Stimulated activated naive CD8-positive, alpha-beta T cell treated with anti-CD3 and anti-CD28 coated beads, Interleukin-15, Interleukin-2, amounts not matched to agents 100 ng/mL and 50 ng/mL, for 24 hours (primary cell): ENCODE results near the gene ACSL3.

ENCODE experiments used
- H3K27ac Mint-ChIP-seq: one replicate; pipeline ENCODE4 v1.8.0; 2021; ENCODE audit warnings: mild to moderate bottlenecking, mixed read lengths
- H3K27me3 Mint-ChIP-seq: one replicate; pipeline ENCODE4 v1.8.0; 2021; ENCODE audit warnings: mixed read lengths
- H3K36me3 Mint-ChIP-seq: one replicate; pipeline ENCODE4 v1.8.0; 2021; ENCODE audit warnings: low read depth, mixed read lengths
- H3K4me1 Mint-ChIP-seq: one replicate; pipeline ENCODE4 v1.8.0; 2021; ENCODE audit warnings: low read depth, mixed read lengths
- H3K4me3 Mint-ChIP-seq: one replicate; pipeline ENCODE4 v1.8.0; 2021; ENCODE audit warnings: mild to moderate bottlenecking, mixed read lengths
- H3K9me3 Mint-ChIP-seq: one replicate; pipeline ENCODE4 v1.8.0; 2021; ENCODE audit warnings: mixed read lengths

The ACSL3 gene

GRCh38 chr2:222860740-222861410, at the start of gene ACSL3:
TSS of gene ACSL3 (plus strand) at chr2:222861036. CDS start at chr2:222908773, 47,737 bp downstream.
- peak within 1 kb of the TSS; percentile 74 for H3K4me3 Mint-ChIP-seq
- no peaks in the 10 kb centered on the region for H3K36me3 Mint-ChIP-seq
- H3K9me3 Mint-ChIP-seq, result no peaks in the 10 kb centered on the region
- H3K27me3 Mint-ChIP-seq, result no peaks in the 10 kb centered on the region
- no peaks in the 10 kb centered on the region for H3K4me1 Mint-ChIP-seq
- peak within 1 kb of the TSS; percentile 94 for H3K27ac Mint-ChIP-seq

GRCh38 chr2:222811828-222812227, 49.0 kb upstream of the ACSL3 start:
- peaks cover 3% of the 10 kb centered on the region for H3K27me3 Mint-ChIP-seq
- H3K4me3 Mint-ChIP-seq, result no peak overlapping the region
- peaks cover 25% of the 10 kb centered on the region for H3K4me1 Mint-ChIP-seq
- peak overlapping the region; percentile 43 for H3K27ac Mint-ChIP-seq
- no peaks in the 10 kb centered on the region for H3K36me3 Mint-ChIP-seq
- H3K9me3 Mint-ChIP-seq, result no peaks in the 10 kb centered on the region

- peak overlapping the region; percentile 18 for H3K4me3 Mint-ChIP-seq
- H3K36me3 Mint-ChIP-seq, result no peaks in the 10 kb centered on the region
- H3K9me3 Mint-ChIP-seq, result no peaks in the 10 kb centered on the region
- peaks cover 25% of the 10 kb centered on the region for H3K4me1 Mint-ChIP-seq
- H3K27ac Mint-ChIP-seq, result peak overlapping the region; percentile 89
- no peaks in the 10 kb centered on the region for H3K27me3 Mint-ChIP-seq
These were observed 47.5 kb upstream of the ACSL3 start for GRCh38 chr2:222813177-222813843.

- Mint-ChIP-seq H3K4me1 (no peaks in the 10 kb centered on the region), H3K27me3 (peaks cover 9% of the 10 kb centered on the region), H3K4me3 (no peak overlapping the region), H3K36me3 (no peaks in the 10 kb centered on the region), H3K27ac (no peak overlapping the region), H3K9me3 (no peaks in the 10 kb centered on the region)
These were observed 41.0 kb upstream of the ACSL3 start for GRCh38 chr2:222819722-222820333.

- H3K4me1 Mint-ChIP-seq, result no peaks in the 10 kb centered on the region
- no peak overlapping the region for H3K4me3 Mint-ChIP-seq
- H3K9me3 Mint-ChIP-seq, result no peaks in the 10 kb centered on the region
- H3K27me3 Mint-ChIP-seq, result peaks cover 9% of the 10 kb centered on the region
- no peaks in the 10 kb centered on the region for H3K36me3 Mint-ChIP-seq
- H3K27ac Mint-ChIP-seq, result no peak overlapping the region
These were observed 37.5 kb upstream of the ACSL3 start for GRCh38 chr2:222823183-222823930.

GRCh38 chr2:222825031-222825430, 35.8 kb upstream of the ACSL3 start:
- no peak overlapping the region for H3K4me3 Mint-ChIP-seq

GRCh38 chr2:222827417-222827816, 33.4 kb upstream of the ACSL3 start:
- no peaks in the 10 kb centered on the region for H3K4me1 Mint-ChIP-seq
- H3K27ac Mint-ChIP-seq, result no peak overlapping the region
- peaks cover 4% of the 10 kb centered on the region for H3K27me3 Mint-ChIP-seq
- H3K4me3 Mint-ChIP-seq, result no peak overlapping the region
- no peaks in the 10 kb centered on the region for H3K9me3 Mint-ChIP-seq
- no peaks in the 10 kb centered on the region for H3K36me3 Mint-ChIP-seq

More at GRCh38 chr2:222825031-222825430, 35.8 kb upstream of the ACSL3 start:
- Mint-ChIP-seq H3K36me3 (no peaks in the 10 kb centered on the region), H3K27ac (no peak overlapping the region), H3K27me3 (peaks cover 1% of the 10 kb centered on the region), H3K9me3 (no peaks in the 10 kb centered on the region), H3K4me1 (no peaks in the 10 kb centered on the region)

- H3K36me3 Mint-ChIP-seq, result no peaks in the 10 kb centered on the region
- H3K27ac Mint-ChIP-seq, result no peak overlapping the region
- no peaks in the 10 kb centered on the region for H3K4me1 Mint-ChIP-seq
- H3K27me3 Mint-ChIP-seq, result peaks cover 8% of the 10 kb centered on the region
- H3K9me3 Mint-ChIP-seq, result no peaks in the 10 kb centered on the region
- no peak overlapping the region for H3K4me3 Mint-ChIP-seq
These were observed 32.3 kb upstream of the ACSL3 start for GRCh38 chr2:222828572-222828971.

- H3K9me3 Mint-ChIP-seq, result no peaks in the 10 kb centered on the region
- no peaks in the 10 kb centered on the region for H3K36me3 Mint-ChIP-seq
- H3K27me3 Mint-ChIP-seq, result peaks cover 9% of the 10 kb centered on the region
- no peak overlapping the region for H3K27ac Mint-ChIP-seq
- H3K4me3 Mint-ChIP-seq, result no peak overlapping the region
- H3K4me1 Mint-ChIP-seq, result no peaks in the 10 kb centered on the region
These were observed 30.7 kb upstream of the ACSL3 start for GRCh38 chr2:222830164-222830563.

GRCh38 chr2:222833410-222833809, 27.4 kb upstream of the ACSL3 start:
- Mint-ChIP-seq H3K36me3 (no peaks in the 10 kb centered on the region), H3K9me3 (no peaks in the 10 kb centered on the region), H3K4me3 (no peak overlapping the region), H3K4me1 (no peaks in the 10 kb centered on the region), H3K27me3 (peaks cover 23% of the 10 kb centered on the region), H3K27ac (no peak overlapping the region)

- Mint-ChIP-seq H3K4me1 (peaks cover 4% of the 10 kb centered on the region), H3K27ac (no peak overlapping the region), H3K9me3 (no peaks in the 10 kb centered on the region), H3K4me3 (no peak overlapping the region), H3K27me3 (peaks cover 21% of the 10 kb centered on the region), H3K36me3 (no peaks in the 10 kb centered on the region)
These were observed 25.6 kb upstream of the ACSL3 start for GRCh38 chr2:222835143-222835822.

- H3K36me3 Mint-ChIP-seq, result no peaks in the 10 kb centered on the region
- H3K27ac Mint-ChIP-seq, result no peak overlapping the region
- H3K27me3 Mint-ChIP-seq, result peaks cover 19% of the 10 kb centered on the region
- no peak overlapping the region for H3K4me3 Mint-ChIP-seq
- H3K4me1 Mint-ChIP-seq, result peaks cover 8% of the 10 kb centered on the region
- H3K9me3 Mint-ChIP-seq, result no peaks in the 10 kb centered on the region
These were observed 25.0 kb upstream of the ACSL3 start for GRCh38 chr2:222835823-222836151.

- Mint-ChIP-seq H3K9me3 (no peaks in the 10 kb centered on the region), H3K4me3 (no peak overlapping the region), H3K36me3 (no peaks in the 10 kb centered on the region), H3K27me3 (peaks cover 19% of the 10 kb centered on the region), H3K4me1 (peaks cover 8% of the 10 kb centered on the region), H3K27ac (no peak overlapping the region)
These were observed 23.2 kb upstream of the ACSL3 start for GRCh38 chr2:222837643-222838056.

- H3K27ac Mint-ChIP-seq, result no peak overlapping the region
- H3K9me3 Mint-ChIP-seq, result no peaks in the 10 kb centered on the region
These were observed 20.6 kb upstream of the ACSL3 start for GRCh38 chr2:222840060-222840802.

More at GRCh38 chr2:222840060-222840802, 20.6 kb upstream of the ACSL3 start:
- Mint-ChIP-seq H3K4me3 (no peak overlapping the region), H3K27me3 (peaks cover 13% of the 10 kb centered on the region), H3K4me1 (peaks cover 11% of the 10 kb centered on the region), H3K36me3 (no peaks in the 10 kb centered on the region)
